Caco-2 (cell line): Measurements from ENCODE around the gene SLC22A17. TPM values are rescaled to one million over a fixed set of nuclear protein-coding genes. Genes with fewer than 3 reads are reported as not detected.

Source experiments
- BruUV-seq: library from RNA; stranded (reverse); fragments of 400-500 nt; replicated peaks from 2 replicates; lab custom pipeline; 2021; lab: Mats Ljungman, UMichigan
- CTCF ChIA-PET: fragments of 300-600 bp; sonication (Branson Sonifier 250); formaldehyde crosslinking; loops from one replicate; lab custom pipeline; 2022; ENCODE audit warnings: antibody characterized with exemption; lab: Charles Lee
- POLR2A ChIA-PET: fragments of 300-600 bp; sonication (Branson Sonifier 250); formaldehyde crosslinking; loops from one replicate; lab custom pipeline; 2022; ENCODE audit warnings: antibody characterized with exemption; lab: Charles Lee
- DNase-seq, 2 experiments: peaks; one replicate each; pipeline versions ENCODE4 v3.0.0 to v3.0.0-alpha.2; 2020 to 2022
- H3K27me3 ChIP-seq: replicated peaks from 2 replicates; pipeline ENCODE4 v1.6.0; 2011; ENCODE audit warnings: low read length; ENCODE audit not compliant: control insufficient read depth, insufficient read depth
- H3K36me3 ChIP-seq: 2 replicates; pipeline ENCODE4 v1.5.1; 2011; ENCODE audit warnings: low read length; ENCODE audit not compliant: control insufficient read depth, insufficient read depth
- H3K4me1 ChIP-seq: fragments of 250-450 bp; sonication (Bioruptor Pico); 2 replicates; pipeline ENCODE4 v1.5.1; 2020; ENCODE audit warnings: mild to moderate bottlenecking
- H3K4me3 ChIP-seq: 2 replicates; pipeline ENCODE4 v1.5.1; 2011; ENCODE audit warnings: low read depth, mild to moderate bottlenecking, control low read depth, low read length
- H3K9me3 ChIP-seq: fragments of 250-450 bp; sonication (Bioruptor Pico); 2 replicates; pipeline ENCODE4 v1.5.1; 2020; ENCODE audit warnings: mild to moderate bottlenecking, moderate library complexity
- H3K27ac Mint-ChIP-seq: one replicate; pipeline ENCODE4 v1.8.0; 2022; ENCODE audit warnings: mixed read lengths; ENCODE audit not compliant: unreplicated experiment
- H3K27me3 Mint-ChIP-seq: one replicate; pipeline ENCODE4 v1.8.0; 2022; ENCODE audit warnings: mixed read lengths; ENCODE audit not compliant: insufficient read depth, unreplicated experiment
- H3K36me3 Mint-ChIP-seq: one replicate; pipeline ENCODE4 v1.8.0; 2022; ENCODE audit warnings: mild to moderate bottlenecking, mixed read lengths; ENCODE audit not compliant: insufficient read depth, unreplicated experiment
- H3K4me1 Mint-ChIP-seq: one replicate; pipeline ENCODE4 v1.8.0; 2022; ENCODE audit warnings: low read depth, mixed read lengths; ENCODE audit not compliant: unreplicated experiment
- H3K4me3 Mint-ChIP-seq: one replicate; pipeline ENCODE4 v1.8.0; 2022; ENCODE audit warnings: mild to moderate bottlenecking, moderate library complexity, mixed read lengths; ENCODE audit not compliant: unreplicated experiment
- H3K9me3 Mint-ChIP-seq: one replicate; pipeline ENCODE4 v1.8.0; 2022; ENCODE audit warnings: mixed read lengths; ENCODE audit not compliant: unreplicated experiment
- intact Hi-C: fragments of 100-400 bp; cut with micrococcal nuclease; formaldehyde crosslinking; loops from one replicate; pipeline ENCODE4 v1.10.0; 2022; ENCODE audit not compliant: unreplicated experiment
- total RNA-seq: library from RNA; stranded (reverse); gene quantifications from 2 replicates; pipeline ENCODE4 v1.2.3, GENCODE V29; 2022
- TF ChIP-seq, protein P1 (sequence below), 2 experiments: fragments of 200-600 bp in 1 of 2; IDR thresholded peaks; 1 replicate in 1 of 2; 2 replicates in 1 of 2; pipeline versions ENCODE4 v1.5.1 to v1.8.0; 2011 to 2022; ENCODE audit warnings: antibody characterized with exemption in 1 of 2, control low read depth in 1 of 2, inconsistent platforms in 1 of 2, low read depth in 1 of 2, low read length in 1 of 2, mild to moderate bottlenecking in 1 of 2, moderate library complexity in 1 of 2; ENCODE audit not compliant: insufficient read depth in 1 of 2, severe bottlenecking in 1 of 2, unreplicated experiment in 1 of 2

SLC22A17 gene
- total RNA-seq, 1 experiment from 2014 or later, result 3.1 TPM

DNA sequence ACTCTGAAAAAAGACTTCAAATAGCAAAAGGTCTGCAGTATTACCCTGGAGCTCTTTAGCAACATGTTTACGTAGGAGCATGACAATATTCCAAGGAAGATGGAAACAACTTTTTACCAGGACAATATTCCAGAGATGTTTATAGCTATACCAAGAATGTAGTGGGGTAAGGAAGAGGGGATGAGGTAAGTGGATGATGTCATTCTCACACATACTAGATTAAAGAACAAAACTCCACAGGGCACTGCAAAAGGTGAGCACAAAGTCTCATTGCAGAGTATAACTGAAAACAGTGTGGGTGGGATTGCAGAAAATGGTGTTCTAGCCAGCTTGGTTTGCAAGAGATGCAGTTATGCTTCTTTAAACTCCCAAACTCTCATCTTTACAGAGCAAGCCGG lies 32.6 kb upstream of the SLC22A17 start:
- Mint-ChIP-seq H3K4me1 (no peaks in the 10 kb centered on the region), H3K36me3 (no peaks in the 10 kb centered on the region), H3K9me3 (no peaks in the 10 kb centered on the region), H3K27me3 (peaks cover 19% of the 10 kb centered on the region), H3K4me3 (no peak overlapping the region), H3K27ac (no peak overlapping the region)
- no peaks in the 10 kb centered on the region for H3K9me3 ChIP-seq
- ChIA-PET POLR2A (no interaction called here), CTCF (interaction anchor here (0.6 to 1.2 kb wide), 2 partner anchors 71 to 286 kb away, joined by 3 to 5 read pairs; no protein-coding TSS in a partner anchor)
- H3K4me3 ChIP-seq, result no peak overlapping the region
- no peaks in the 10 kb centered on the region for H3K4me1 ChIP-seq
- no peaks in the 10 kb centered on the region for H3K36me3 ChIP-seq
- no peaks in the 10 kb centered on the region for H3K27me3 ChIP-seq
- TF ChIP-seq, protein P1, sequence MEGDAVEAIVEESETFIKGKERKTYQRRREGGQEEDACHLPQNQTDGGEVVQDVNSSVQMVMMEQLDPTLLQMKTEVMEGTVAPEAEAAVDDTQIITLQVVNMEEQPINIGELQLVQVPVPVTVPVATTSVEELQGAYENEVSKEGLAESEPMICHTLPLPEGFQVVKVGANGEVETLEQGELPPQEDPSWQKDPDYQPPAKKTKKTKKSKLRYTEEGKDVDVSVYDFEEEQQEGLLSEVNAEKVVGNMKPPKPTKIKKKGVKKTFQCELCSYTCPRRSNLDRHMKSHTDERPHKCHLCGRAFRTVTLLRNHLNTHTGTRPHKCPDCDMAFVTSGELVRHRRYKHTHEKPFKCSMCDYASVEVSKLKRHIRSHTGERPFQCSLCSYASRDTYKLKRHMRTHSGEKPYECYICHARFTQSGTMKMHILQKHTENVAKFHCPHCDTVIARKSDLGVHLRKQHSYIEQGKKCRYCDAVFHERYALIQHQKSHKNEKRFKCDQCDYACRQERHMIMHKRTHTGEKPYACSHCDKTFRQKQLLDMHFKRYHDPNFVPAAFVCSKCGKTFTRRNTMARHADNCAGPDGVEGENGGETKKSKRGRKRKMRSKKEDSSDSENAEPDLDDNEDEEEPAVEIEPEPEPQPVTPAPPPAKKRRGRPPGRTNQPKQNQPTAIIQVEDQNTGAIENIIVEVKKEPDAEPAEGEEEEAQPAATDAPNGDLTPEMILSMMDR (IDR thresholded peaks at IDR 0.05; ENCODE audit: insufficient read depth in 1 of 2, low read depth in 1 of 2, low read length in 1 of 2, severe bottlenecking in 1 of 2, unreplicated experiment in 1 of 2), result no peak
- BruUV-seq, result no TSS peak
- intact Hi-C loops, result loop anchor here (10.0 kb wide), 1 partner anchor 270 kb away; no protein-coding TSS in a partner anchor
- no peak for DNase-seq

DNA sequence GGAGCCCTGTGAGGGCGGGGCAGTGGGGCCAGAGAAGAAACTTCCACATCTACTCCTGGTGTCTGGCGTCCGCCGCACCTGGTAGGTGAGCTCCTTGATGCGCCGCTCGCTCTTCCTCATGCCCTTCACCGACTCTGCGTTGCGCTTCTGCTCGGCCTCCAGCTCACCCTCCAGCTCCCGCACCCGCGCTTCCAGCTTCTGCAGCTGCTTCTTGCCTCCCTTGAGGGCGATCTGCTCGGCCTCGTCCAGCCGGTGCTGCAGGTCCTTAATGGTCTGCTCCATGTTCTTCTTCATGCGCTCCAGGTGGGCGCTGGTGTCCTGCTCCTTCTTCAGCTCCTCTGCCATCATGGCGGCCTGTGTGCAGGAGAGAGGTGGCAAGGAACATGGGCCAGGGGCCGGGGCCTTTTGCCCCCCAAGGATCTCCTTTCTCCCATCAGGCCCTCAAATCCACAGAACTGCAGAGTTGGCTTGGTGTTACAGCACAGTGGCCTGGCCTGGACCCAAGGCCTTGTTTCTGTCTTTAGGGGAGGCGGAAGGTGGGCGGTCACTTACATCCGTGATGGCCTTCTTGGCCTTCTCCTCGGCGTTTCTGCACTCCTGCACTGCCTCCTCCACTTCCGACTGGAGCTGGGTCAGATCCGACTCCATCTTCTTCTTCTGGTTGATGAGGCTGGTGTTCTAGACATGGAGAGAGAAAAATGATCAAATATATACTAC lies 31.8 kb upstream of the SLC22A17 start:
- POLR2A ChIA-PET, result no interaction called here
- H3K4me3 Mint-ChIP-seq, result no peak overlapping the region
- BruUV-seq, result no TSS peak
- no peak for DNase-seq
- Histone ChIP-seq H3K9me3 (no peaks in the 10 kb centered on the region), H3K36me3 (no peaks in the 10 kb centered on the region), H3K27me3 (no peaks in the 10 kb centered on the region), H3K4me1 (no peaks in the 10 kb centered on the region), H3K4me3 (no peak overlapping the region)
- no peaks in the 10 kb centered on the region for H3K9me3 Mint-ChIP-seq
- CTCF ChIA-PET, result interaction anchor here (0.6 kb wide), 1 partner anchor 285 kb away, joined by 5 read pairs; no protein-coding TSS in a partner anchor
- H3K4me1 Mint-ChIP-seq, result no peaks in the 10 kb centered on the region
- no peaks in the 10 kb centered on the region for H3K36me3 Mint-ChIP-seq
- H3K27me3 Mint-ChIP-seq, result peaks cover 15% of the 10 kb centered on the region
- no peak overlapping the region for H3K27ac Mint-ChIP-seq
- intact Hi-C loops, result loop anchor here (5.0 to 10.0 kb wide), 2 partner anchors 83 to 270 kb away; partner anchors contain the start of gene NGDN
- TF ChIP-seq, protein P1 (IDR thresholded peaks at IDR 0.05; ENCODE audit: insufficient read depth in 1 of 2, low read depth in 1 of 2, low read length in 1 of 2, severe bottlenecking in 1 of 2, unreplicated experiment in 1 of 2), result no peak

DNA sequence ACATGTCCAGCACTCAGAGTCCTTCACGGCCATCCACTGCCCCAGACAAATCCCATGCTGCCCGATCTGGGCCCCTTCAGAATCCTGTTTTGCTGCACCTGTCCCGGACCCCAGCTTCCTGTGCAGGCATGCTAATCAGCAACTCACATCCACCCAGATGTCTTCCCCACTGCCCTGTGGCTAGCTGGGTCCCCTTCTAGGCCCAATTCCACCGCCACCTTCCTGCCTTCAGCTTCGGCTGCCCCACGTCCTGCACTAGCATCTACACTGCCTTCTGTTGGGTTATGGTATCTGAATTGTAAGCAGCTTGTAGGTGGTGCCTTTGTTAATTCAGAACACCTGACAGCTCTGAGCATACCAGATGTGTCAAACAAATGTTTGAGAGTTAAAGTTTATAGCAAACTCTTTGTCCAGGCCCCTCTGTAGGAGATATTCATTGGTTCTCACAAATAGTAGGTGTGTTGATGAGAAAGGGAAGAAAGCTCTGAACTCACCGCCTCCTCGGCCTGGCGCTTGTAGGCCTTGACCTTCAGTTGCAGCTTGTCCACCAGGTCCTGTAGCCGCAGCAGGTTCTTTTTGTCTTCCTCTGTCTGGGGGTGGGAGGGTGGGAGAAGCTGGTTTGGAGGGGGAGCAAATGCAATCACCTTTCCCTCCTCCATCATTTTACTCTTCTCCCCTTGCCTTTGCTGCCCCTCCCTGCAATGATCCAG lies 30.2 kb upstream of the SLC22A17 start:
- no peaks in the 10 kb centered on the region for H3K27me3 ChIP-seq
- H3K4me1 ChIP-seq, result no peaks in the 10 kb centered on the region
- H3K9me3 Mint-ChIP-seq, result no peaks in the 10 kb centered on the region
- H3K27ac Mint-ChIP-seq, result no peak overlapping the region
- no peak for DNase-seq
- no peaks in the 10 kb centered on the region for H3K36me3 ChIP-seq
- H3K4me3 Mint-ChIP-seq, result no peak overlapping the region
- no peaks in the 10 kb centered on the region for H3K4me1 Mint-ChIP-seq
- POLR2A ChIA-PET, result no interaction called here
- H3K9me3 ChIP-seq, result no peaks in the 10 kb centered on the region
- no TSS peak for BruUV-seq
- CTCF ChIA-PET, result no interaction called here
- TF ChIP-seq, protein P1 (IDR thresholded peaks at IDR 0.05; ENCODE audit: insufficient read depth in 1 of 2, low read depth in 1 of 2, low read length in 1 of 2, severe bottlenecking in 1 of 2, unreplicated experiment in 1 of 2), result no peak
- H3K27me3 Mint-ChIP-seq, result peaks cover 15% of the 10 kb centered on the region
- H3K36me3 Mint-ChIP-seq, result no peaks in the 10 kb centered on the region
- intact Hi-C loops, result loop anchor here (5.0 to 10.0 kb wide), 2 partner anchors 84 to 272 kb away; partner anchors contain the start of gene NGDN
- H3K4me3 ChIP-seq, result no peak overlapping the region
